ENCODE data around the gene ZNF644. TPM values are rescaled to one million over a fixed set of nuclear protein-coding genes. Genes with fewer than 3 reads are reported as not detected.

ZNF644 gene
- total RNA-seq, 2 donors from 2014 or later: 36.3 to 54.3 TPM

DNA sequence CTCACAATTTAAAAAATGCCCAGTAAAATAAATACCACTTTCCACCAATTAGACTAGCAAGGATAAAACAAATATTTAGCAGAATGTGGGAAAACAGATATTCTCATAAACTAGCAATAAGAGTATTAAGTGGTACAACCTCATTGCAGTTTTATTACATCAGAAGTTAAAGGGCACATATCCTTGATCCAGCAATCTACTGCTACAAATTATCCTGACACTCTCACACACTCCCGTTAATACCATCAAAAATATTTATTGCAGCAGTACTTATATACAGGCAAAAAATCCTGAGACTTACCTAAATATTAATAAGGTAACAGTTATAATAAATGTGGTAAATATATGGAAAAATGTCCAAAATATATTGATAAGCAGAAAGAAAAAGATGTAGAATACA, 44.3 kb downstream of the ZNF644 start:
- Histone ChIP-seq H3K27me3 (replicated peaks; ENCODE audit: insufficient read depth) (no peaks in the 10 kb centered on the region), H3K36me3 (no peaks in the 10 kb centered on the region), H3K27ac (no peak overlapping the region), H3K9me3 (no peaks in the 10 kb centered on the region), H3K4me1 (replicated peaks) (no peaks in the 10 kb centered on the region), H3K4me3 (no peak overlapping the region)
- DNase-seq (ENCODE audit: low spot score): no peak
- intact Hi-C loops (cut with DNase I): no loop called here
- TF ChIP-seq POLR2A (IDR thresholded peaks at IDR 0.05) (no peak), POLR2AphosphoS5 (IDR thresholded peaks at IDR 0.05) (no peak)
- TF ChIP-seq, protein P1, sequence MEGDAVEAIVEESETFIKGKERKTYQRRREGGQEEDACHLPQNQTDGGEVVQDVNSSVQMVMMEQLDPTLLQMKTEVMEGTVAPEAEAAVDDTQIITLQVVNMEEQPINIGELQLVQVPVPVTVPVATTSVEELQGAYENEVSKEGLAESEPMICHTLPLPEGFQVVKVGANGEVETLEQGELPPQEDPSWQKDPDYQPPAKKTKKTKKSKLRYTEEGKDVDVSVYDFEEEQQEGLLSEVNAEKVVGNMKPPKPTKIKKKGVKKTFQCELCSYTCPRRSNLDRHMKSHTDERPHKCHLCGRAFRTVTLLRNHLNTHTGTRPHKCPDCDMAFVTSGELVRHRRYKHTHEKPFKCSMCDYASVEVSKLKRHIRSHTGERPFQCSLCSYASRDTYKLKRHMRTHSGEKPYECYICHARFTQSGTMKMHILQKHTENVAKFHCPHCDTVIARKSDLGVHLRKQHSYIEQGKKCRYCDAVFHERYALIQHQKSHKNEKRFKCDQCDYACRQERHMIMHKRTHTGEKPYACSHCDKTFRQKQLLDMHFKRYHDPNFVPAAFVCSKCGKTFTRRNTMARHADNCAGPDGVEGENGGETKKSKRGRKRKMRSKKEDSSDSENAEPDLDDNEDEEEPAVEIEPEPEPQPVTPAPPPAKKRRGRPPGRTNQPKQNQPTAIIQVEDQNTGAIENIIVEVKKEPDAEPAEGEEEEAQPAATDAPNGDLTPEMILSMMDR (IDR thresholded peaks at IDR 0.05): no peak
- WGBS: 76% methylated on average over 1 of the region's 1 CpG

GRCh38 chr1:90973897-90974798, 47.7 kb downstream of the ZNF644 start:
- H3K36me3 ChIP-seq: no peaks in the 10 kb centered on the region
- no peaks in the 10 kb centered on the region for H3K9me3 ChIP-seq
- no peak for DNase-seq (ENCODE audit: low spot score)
- H3K27ac ChIP-seq: no peak overlapping the region
- intact Hi-C loops (cut with DNase I): no loop called here
- 80% methylated on average over 5 of the region's 5 CpGs for WGBS
- no peaks in the 10 kb centered on the region for H3K27me3 ChIP-seq (replicated peaks; ENCODE audit: insufficient read depth)
- no peak overlapping the region for H3K4me3 ChIP-seq
- TF ChIP-seq POLR2AphosphoS5 (IDR thresholded peaks at IDR 0.05): no peak
- TF ChIP-seq POLR2A (IDR thresholded peaks at IDR 0.05): no peak
- TF ChIP-seq, protein P1 (IDR thresholded peaks at IDR 0.05): no peak
- H3K4me1 ChIP-seq (replicated peaks): no peaks in the 10 kb centered on the region

DNA sequence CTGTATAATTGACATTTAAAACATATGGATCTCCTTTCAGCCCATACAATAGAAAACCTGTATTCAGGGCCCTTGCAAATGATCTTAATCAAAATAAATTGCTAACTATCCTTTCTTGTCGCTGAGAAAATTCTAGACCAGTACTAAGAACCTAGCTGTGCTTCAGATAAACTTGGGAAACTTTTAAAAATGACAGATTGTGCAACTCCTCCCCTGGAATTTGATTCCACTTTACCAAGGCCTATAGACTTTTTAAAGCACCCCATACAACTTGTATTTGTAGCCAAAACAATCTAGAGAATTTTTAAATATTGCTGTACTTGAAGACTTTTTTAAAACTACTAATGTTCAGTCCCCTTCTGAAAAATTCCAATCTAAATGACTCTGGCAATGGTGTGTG, 51.6 kb downstream of the ZNF644 start:
- no peaks in the 10 kb centered on the region for H3K9me3 ChIP-seq
- no peaks in the 10 kb centered on the region for H3K27me3 ChIP-seq (replicated peaks; ENCODE audit: insufficient read depth)
- no peak overlapping the region for H3K4me3 ChIP-seq
- TF ChIP-seq, protein P1 (IDR thresholded peaks at IDR 0.05): no peak
- no peak for TF ChIP-seq POLR2A (IDR thresholded peaks at IDR 0.05)
- TF ChIP-seq POLR2AphosphoS5 (IDR thresholded peaks at IDR 0.05): no peak
- DNase-seq (ENCODE audit: low spot score): no peak
- no peak overlapping the region for H3K27ac ChIP-seq
- H3K4me1 ChIP-seq (replicated peaks): no peaks in the 10 kb centered on the region
- 43% methylated on average over 1 of the region's 1 CpG for WGBS
- intact Hi-C loops (cut with DNase I): no loop called here
- H3K36me3 ChIP-seq: no peaks in the 10 kb centered on the region

- WGBS: 90% methylated on average over 3 of the region's 3 CpGs
- intact Hi-C loops (cut with DNase I): no loop called here
- no peak for TF ChIP-seq POLR2AphosphoS5 (IDR thresholded peaks at IDR 0.05)
- no peaks in the 10 kb centered on the region for H3K36me3 ChIP-seq
- no peaks in the 10 kb centered on the region for H3K9me3 ChIP-seq
- H3K4me1 ChIP-seq (replicated peaks): no peaks in the 10 kb centered on the region
- no peak overlapping the region for H3K4me3 ChIP-seq
- no peaks in the 10 kb centered on the region for H3K27me3 ChIP-seq (replicated peaks; ENCODE audit: insufficient read depth)
- H3K27ac ChIP-seq: no peak overlapping the region
- DNase-seq (ENCODE audit: low spot score): no peak
Measured at GRCh38 chr1:90969241-90969640, 52.6 kb downstream of the ZNF644 start.

DNA sequence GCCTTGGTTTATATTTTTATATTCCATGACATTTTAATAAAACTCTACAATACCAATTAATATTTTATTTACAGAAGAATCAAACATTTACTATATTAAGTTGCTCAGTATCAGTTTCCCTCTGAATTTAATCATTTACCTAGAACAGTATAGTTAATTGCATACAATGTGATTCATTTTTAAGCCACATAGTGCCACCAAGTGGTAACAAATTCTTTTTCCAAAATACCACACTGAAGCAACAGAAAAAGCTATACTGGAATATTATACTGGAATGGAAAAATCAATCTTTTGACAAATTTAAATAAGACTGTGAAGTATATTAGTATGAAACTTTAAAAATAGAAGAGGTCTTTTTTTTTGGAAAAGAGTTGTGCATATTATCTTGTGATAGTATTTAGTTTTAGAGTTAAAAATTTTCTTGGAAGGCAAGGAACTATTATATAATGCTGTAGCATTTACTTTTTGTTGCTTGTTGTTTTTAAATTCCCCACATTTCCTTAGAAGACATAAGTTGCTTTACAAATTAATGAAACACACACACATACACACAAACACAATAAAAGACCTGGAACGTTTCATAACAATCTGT, 57.3 kb downstream of the ZNF644 start:
- H3K4me3 ChIP-seq: no peak overlapping the region
- intact Hi-C loops (cut with DNase I): no loop called here
- 41% methylated on average over 1 of the region's 1 CpG for WGBS
- TF ChIP-seq, protein P1 (IDR thresholded peaks at IDR 0.05): peak in 2 of 4 experiments; percentile 28 to 46
- no peak for TF ChIP-seq POLR2AphosphoS5 (IDR thresholded peaks at IDR 0.05)
- no peaks in the 10 kb centered on the region for H3K27me3 ChIP-seq (replicated peaks; ENCODE audit: insufficient read depth)
- no peak overlapping the region for H3K27ac ChIP-seq
- DNase-seq (ENCODE audit: low spot score): no peak
- H3K36me3 ChIP-seq: no peaks in the 10 kb centered on the region
- H3K9me3 ChIP-seq: no peaks in the 10 kb centered on the region
- no peaks in the 10 kb centered on the region for H3K4me1 ChIP-seq (replicated peaks)

Data from prostate gland (tissue), 2 donors.